GM21447 (cell line): ENCODE results near the gene SSBP3.
"Not testable (repeated sequence)": the region's sequence is repeated elsewhere in the genome, so short reads cannot be mapped to it uniquely, and the experiment has no call there.

ENCODE experiments used
- ATAC-seq: cut with Tn5 transposase; IDR thresholded peaks from one replicate; pipeline ENCODE4 v1.9.1; 2021; ENCODE audit not compliant: unreplicated experiment

Gene SSBP3

DNA sequence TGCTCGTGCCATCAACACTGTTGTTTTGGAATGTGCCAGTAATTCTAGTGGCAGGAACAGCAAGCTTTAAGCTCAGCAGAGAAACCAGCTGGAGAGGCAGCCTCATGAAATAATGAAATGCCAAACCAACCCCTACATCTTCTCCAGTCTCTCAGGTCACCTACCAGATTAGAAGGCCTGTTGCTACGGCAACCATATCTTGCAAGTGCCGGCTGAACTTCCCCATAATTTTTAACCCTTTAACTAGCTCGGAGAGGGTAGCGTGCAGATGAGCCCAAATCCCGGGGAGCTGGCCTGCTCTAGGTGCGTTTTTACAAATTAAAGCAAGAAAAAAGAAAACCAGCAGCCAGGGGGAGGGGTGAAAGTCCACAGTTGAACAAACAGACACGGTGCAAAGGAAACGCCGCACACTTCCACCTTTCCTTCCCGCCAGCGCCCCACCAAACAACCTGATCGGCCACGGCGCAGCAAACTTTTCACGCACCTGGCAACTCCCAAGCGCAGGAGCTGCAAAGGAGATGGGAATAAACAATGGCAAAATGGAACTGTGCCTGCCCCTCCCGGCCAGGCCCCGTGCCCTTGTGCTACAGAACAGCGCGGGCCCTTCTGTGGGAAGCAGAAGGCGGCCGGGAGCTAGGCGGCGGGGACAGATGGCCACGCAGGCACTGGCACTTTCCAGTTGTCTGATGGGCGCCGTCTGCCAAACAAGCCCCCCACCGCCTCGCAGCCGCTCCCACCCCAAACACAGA is 50.1 kb downstream of the SSBP3 start:
- no peak for ATAC-seq

DNA sequence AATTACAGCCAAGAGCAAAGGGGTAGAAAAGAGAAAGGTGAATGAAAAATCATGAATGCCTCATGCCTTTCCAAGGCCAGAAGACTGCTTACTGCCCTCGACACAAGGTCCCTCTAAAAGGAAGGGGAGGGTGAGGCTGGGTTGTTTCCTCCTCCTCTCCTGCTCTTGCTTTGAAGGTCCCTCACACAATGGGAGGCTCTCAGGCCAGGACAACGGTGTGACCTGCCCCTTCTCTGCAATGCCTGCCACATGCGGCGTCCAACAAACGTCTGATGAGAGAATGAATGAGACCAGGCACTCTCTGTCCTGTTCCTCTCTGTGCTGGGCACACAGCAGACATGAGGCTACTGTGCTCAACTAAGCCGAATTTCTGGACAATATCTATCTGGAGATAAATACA is 51.3 kb downstream of the SSBP3 start:
- no peak for ATAC-seq

DNA sequence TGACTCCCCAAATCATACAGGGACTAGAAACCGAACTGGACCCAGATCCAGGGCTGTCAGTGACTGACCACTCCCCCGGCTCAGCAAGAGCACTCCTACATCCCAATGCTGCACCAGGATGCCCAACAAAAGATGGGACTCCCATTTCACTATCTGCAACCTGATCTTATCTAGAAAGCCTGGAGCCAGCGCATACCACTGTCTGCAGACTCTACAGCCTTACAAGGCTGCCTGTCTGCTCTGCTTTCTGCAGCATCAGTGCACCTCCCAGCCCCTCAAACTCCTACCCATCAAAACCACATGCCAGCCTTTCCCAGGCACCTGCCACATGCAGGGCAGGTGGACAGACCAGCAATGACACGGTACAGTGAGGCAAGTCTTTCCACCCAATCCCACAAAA is 52.2 kb downstream of the SSBP3 start:
- ATAC-seq = no peak

GRCh38 chr1:54352755-54353154 is 53.4 kb downstream of the SSBP3 start:
- ATAC-seq = no peak

GRCh38 chr1:54350360-54350759 is 55.8 kb downstream of the SSBP3 start:
- no peak for ATAC-seq

GRCh38 chr1:54348700-54349021 is 57.5 kb downstream of the SSBP3 start:
- ATAC-seq = no peak

- ATAC-seq = no peak
These were observed 58.1 kb downstream of the SSBP3 start for GRCh38 chr1:54347955-54348699.

DNA sequence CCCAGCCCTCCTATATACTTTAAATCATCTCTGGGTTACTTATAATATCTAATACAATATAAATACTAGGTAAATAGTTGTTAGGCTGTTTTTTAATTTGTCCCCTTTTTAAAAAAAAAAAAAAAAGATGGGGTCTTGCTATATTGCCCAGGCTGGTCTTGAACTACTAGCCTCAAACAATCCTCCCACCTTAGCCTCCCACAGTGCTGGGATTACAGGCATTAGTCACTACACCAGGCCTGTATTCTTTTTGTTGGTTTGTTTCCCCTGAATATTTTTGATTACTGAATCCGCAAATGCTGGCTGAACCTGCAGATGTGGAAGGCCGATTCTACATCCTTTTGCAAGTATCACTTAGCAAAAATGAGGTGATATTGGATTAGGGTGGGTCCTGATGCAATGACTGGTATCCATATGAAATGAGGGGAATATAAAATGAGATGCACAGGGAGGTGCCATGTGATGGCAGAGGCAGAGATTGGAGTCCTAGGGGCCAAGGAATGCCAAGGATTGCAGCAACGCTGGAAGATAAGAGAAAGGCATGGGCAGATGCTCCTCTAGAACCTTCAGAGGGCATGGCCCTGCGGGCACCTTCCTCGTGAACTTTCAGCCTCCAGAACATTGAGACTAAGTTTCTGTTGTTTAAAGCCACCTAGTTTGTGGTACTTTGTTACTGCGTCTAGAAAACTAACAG is 58.8 kb downstream of the SSBP3 start:
- ATAC-seq = no peak

DNA sequence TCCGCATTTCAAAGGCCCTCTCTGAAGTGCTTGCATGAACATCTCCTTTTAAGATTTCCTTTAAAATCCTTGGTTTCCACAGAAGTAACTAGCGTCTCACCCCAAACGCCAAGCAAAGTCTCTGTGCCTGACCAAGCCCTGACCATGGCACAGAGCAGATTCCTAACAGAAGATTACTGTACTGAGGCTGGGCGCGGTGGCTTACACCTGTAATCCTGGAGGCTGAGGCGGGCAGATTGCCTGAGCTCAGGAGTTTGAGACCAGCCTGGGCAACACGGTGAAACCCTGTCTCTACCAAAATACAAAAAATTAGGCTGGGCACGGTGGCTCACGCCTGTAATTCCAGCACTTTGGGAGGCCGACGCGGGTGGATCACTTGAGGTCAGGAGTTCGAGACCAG is 60.6 kb downstream of the SSBP3 start:
- ATAC-seq = not testable (repeated sequence)

DNA sequence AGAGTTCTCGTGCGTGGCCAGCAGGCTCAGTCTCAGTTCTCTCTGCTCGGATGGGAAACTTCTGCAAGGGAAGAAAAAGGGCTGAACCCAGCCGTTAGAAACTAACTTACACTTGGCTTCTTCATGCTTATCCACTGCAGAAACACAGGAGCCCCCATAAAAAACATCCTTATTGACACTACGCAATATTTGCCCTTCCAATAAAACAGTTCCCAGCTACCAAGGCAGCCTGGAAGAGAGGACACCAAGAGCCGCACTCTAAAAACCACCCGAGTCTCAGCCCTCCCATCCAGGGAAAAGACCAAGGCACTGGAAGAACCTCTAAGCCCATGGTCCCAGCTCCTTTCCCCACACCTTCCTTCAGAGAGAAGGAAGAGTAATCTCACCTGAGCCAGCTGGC is 61.1 kb downstream of the SSBP3 start:
- ATAC-seq = no peak

DNA sequence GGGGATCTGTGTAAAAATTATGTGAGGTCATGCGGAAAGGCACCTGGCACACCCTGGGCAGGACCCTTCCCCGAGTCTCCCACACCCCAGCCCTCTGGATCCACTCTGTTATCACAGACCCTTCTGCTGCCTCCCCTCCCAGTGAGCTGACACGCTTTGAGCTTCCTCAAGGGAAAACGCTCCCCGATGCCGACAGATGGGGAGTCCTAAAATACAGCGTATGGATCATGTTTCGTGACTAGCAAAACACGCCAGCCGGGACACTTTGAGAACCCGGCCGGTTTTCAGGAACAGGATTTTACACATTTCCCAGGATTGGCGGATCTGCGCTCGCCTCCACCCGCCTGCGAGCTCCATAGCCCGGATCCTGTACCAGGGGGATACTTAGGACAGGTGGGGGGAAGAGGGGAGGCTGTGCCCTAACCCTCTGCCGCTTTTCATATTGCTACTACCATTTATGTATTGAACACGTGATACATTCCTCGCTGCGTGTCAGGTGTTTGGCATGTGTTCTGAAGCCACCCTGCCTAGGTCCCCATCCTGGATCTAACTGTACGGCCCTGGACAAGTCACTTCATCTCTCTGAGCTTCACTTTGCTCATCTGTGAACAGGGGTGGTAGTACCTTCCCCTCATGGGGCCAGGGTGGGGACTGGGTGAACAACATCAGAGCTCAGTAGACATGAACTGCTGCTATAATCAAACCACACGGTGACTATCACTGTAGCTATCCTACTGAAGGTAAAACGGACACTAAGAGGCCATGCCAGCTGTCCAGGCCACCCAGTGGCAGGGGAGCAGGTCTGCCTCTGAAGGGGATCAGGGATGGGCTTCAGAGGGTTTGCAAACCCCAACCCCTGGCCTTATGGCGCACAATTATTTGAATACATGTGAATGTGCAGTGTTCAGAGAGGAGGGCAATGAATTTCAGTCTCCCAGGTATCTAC is 63.2 kb downstream of the SSBP3 start:
- no peak for ATAC-seq

GRCh38 chr1:54342288-54342687 is 63.9 kb downstream of the SSBP3 start:
- no peak for ATAC-seq

GRCh38 chr1:54341763-54342162 is 64.4 kb downstream of the SSBP3 start:
- no peak for ATAC-seq

DNA sequence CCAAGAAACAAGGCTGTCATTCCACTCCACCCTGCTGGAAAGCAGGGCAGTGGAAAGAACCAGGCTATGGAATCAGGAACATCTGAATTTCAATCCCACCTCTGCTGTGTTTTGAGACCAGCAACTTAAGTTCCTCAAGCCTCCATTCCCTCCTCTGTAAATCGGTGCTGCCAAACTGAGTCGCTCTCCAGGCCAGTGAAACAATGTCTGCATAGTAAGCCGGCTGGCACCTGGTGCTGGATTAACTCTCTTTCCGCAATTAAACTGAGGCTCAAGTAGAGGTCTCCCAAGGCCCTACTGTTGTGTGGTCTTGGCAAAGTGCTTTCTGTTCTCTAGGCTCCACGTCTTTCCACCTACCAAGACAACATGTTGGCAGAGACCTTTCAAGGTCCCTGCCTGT is 65.3 kb downstream of the SSBP3 start:
- no peak for ATAC-seq

DNA sequence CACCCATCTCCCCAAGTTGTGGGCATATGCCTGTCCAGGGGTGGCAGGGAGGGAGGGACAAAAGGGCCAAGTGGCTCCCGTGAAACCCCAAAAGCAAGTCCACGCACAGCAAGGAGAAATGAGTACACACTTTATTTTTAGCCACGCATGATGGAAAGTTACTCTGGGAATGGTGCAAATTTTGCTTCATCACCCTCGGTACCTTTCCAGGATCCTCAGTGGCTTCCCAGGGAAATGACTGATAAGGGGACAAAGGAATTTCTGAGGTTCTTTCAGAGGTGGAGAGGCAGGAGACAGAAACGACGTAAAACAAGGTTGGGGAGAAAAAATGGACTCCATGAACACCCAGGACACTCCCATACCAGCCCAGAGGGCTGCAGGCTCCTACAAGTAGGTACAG is 65.8 kb downstream of the SSBP3 start:
- no peak for ATAC-seq

GRCh38 chr1:54339126-54339525 is 67.1 kb downstream of the SSBP3 start:
- no peak for ATAC-seq

GRCh38 chr1:54338464-54338863 is 67.7 kb downstream of the SSBP3 start:
- ATAC-seq = no peak

GRCh38 chr1:54337928-54338327 is 68.3 kb downstream of the SSBP3 start:
- ATAC-seq = no peak

GRCh38 chr1:54337034-54337433 is 69.2 kb downstream of the SSBP3 start:
- no peak for ATAC-seq

DNA sequence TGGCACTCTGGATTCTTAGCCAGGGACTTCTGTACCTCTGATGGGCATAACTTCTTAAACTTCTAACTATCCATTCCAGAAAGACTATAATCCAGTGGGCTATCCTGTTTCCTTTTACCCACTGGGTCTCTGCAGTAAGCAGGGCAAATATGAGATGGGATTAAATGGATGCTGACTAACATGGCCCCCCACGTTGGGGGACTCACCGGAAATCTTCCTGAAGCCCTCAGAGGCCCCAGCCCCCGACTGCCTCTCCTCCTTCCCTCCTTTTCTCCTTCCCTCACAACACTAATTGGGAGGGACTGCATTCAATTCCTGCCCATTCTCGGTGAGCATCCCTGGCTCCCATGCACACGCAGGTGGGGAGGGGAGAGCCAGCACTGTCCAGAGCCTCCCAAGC is 70.1 kb downstream of the SSBP3 start:
- no peak for ATAC-seq

DNA sequence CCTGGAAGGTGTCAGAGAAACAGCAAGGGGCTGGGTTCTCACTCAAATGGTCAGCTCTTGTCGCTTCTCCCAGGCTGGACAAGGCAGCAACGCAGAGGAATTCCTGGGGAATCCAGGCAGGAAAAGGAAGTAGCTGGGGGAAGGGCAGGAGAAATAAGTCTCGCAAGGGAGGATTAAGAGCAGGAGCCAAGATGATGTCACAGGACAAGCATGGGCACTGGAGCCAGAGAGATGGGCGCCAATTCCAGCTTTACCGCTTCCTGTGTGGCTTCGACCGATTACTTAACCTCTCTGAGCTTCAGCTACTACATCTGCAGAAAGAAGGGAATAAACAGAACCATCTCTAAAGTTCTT is 70.5 kb downstream of the SSBP3 start:
- no peak for ATAC-seq
